ENCODE data around the gene C14orf132.
"Not testable (repeated sequence)": the region's sequence is repeated elsewhere in the genome, so short reads cannot be mapped to it uniquely, and the experiment has no call there.

Gene C14orf132

GRCh38 chr14:96038920-96039632, at the start of gene C14orf132:
TSS of gene C14orf132 (plus strand) at chr14:96039362. CDS start at chr14:96039501, 139 bp downstream.
- peak; percentile 48 for DNase-seq

DNA sequence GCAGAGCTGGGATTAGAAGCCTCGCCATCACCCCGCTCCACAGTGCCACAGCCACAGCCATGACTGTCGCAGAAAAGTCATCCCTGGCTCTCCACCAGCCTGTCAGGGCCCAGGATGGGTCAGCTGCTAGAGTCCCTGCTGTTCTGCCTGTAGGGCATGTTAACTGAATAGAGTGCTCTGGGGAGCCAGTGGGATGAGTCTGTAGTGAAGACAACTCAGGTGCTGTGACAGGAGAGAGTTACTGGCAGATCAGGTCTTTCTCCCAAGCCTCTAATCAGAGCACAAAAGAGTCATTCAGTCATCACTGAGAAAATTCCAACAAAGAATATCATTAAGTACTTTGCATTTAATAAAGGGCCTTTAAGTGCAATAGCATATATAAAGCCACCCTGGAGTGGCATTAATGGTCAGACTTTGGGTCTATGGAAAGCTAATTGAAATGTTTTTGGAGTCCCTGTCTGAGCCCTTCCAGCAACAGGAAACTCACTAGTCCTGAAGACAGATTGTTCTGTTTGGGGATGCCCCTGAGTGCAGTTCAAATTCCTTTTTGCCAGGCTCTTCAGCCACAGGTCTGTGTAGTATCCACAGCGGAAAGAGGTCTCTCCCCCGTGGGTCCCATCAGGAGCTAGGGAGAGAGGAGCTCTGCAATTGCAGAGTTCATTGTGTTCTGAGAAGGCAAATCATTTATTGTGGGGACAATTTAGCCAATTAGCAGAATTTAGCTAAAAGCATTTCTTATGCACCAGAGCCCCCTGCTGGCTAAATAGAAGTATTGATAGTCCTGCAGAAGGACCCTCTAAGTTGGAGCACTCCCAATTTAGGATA, 45.2 kb upstream of the C14orf132 start:
- peak; percentile 53 for DNase-seq

- DNase-seq: no peak
Measured at GRCh38 chr14:95994593-95994928, 44.6 kb upstream of the C14orf132 start.

DNA sequence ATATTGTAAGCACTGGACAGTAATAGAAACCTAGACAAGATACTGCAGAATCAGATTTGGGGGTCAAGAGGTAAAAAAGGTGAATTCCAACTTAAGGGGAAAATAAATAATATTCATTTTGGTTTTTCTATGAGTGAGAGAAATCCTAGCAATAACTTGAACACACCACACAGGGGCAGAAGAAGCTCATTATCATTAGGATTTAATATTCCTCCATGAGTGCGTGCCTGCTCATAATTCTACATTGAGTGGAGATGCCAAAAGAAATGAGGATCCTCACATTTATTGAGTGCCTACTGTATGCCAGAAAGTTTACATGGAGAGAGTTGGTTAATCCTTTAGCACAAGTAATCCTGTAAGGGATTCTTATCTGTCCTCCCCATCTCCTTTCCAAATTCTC, 40.5 kb upstream of the C14orf132 start:
- DNase-seq: peak; percentile 43

GRCh38 chr14:96001866-96002497, 37.2 kb upstream of the C14orf132 start:
- DNase-seq: peak; percentile 28

DNA sequence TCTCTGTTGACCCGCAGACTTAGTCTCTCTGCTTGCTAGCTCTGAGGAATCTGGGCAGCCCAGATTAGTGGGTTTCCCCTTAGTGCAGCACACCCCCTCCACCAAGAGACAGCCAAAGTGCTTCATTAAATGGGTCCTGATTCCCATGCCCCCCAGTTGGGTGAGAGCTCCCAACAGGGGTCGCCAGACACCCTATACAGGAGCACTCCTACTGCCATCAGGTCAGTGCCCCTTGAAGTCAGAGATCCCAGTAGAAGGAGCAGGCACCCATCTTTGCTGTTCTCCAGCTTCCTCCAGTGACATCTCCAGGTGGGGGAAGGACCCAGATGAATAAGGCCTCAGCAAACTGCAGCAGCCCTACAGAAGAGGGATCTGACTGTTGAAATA, 36.7 kb upstream of the C14orf132 start:
- no peak for DNase-seq

DNA sequence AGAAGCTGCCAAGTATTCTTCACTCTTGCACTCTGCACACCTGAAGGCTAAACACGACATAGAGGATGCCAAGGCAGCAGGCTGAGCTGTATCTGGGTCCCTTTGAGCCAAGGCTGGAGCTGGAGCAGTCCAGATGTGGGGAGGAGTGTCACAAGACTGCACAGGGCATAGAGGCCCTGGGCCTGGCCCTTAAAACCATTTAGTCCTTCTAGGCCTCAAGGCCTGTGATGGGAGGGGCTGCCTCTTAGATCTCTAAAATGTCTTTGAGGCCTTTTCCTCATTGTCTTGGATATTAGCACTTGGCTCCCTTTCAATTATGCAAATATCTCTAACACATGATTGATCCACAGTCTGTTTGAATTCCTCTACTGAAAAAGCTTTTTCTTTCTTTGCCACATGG, 28.0 kb upstream of the C14orf132 start:
- DNase-seq: no peak

DNA sequence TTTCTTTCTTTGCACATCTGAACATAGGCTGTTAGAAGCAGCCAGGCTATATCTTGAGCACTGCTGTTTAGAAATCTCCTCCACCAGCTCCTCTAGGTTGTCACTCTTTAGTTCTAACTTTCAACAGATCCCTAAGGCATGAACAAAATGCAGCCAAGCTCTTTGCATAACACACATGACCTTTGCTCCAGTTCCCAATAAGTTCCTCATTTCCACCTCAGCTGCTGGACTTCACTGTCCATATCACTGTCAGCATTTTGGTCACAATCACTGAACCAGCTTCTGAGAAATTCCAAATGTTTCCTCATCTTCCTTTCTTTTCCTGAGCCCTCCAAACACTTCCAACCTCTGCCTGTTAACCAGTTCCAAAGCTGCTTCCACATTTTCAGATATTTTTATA, 27.6 kb upstream of the C14orf132 start:
- DNase-seq: no peak

DNA sequence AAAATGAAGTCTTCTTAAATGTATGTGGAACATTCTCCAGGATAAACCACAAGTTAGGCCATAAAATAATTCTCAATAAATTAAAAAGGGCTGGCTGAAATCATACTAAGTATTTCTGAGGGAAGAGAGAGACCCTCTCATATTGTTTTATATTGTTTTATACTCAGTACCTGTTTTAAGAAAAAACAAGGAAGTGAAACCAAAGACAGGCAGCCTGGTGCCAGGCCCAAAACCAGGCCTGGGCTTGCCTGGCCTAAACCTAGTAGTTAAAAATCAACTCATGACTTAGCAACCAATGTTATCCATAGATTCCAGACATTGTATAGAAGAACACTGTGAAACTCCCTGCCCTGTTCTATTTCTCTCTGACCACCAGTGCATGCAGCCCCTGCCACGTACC, 26.4 kb upstream of the C14orf132 start:
- DNase-seq: not testable (repeated sequence)

DNA sequence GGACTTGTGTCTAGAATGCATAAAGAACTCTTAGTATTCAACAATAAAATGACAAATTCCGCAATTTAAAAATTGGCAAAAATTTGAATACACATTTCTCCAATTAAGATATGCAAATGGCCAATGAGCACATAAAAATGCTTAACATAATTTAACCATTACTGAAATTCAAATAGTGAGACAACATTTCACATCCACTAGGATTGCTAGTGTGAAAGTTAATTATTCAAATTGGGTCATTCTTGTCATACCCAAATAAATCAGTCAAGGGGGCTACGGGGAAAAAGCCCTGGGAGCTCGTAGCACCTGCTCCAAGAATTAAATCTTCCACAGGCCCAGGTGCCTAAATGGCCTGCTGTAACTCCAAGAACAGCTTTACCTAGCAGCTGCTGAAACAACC, 25.0 kb upstream of the C14orf132 start:
- no peak for DNase-seq

- DNase-seq: no peak
Measured at GRCh38 chr14:96016501-96017160, 22.5 kb upstream of the C14orf132 start.

GRCh38 chr14:96017882-96018281, 21.3 kb upstream of the C14orf132 start:
- no peak for DNase-seq

DNA sequence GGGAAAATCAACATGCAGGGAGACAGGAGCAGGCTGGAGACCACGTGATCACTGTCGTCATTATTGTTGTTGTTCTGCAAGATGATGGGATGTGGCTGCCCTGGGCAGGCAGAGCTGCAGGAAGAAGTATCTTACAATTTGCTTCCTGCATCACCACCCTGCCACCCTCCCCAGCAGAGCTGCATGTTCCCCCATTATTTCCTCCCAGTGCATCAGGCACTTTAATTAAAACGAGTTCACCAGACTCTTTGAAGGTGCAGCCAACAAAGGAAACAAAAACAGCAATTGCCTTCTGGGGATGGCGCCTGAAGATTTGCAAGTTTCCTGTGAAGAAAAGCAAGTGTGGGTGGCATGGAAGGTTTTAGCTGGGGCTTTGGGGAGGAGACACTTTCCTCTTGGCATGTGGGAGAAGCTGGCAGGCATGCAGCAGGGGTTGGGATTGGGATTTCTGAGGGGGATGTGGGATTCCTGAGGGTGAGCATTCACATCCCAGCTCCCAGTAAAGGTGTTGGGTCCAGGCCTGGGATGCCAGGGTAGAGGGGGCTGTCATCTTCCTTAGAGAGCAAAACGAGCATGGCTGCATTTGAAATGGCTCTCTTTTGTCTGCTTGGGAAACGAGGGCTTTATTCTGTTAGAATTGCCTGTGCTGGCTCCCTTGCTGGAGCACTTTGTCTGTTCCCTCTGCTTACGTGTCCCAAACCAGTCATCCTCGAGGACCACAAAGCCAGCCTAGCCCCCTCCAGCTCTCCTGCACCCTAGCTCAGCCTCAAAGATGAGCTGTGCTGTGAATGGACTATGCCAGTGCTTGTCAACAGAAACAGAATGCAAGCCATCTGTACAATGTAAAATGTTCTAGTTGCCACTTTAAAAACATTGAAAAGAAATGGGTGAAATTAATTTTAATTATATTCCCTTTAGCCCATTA, 11.5 kb upstream of the C14orf132 start:
- DNase-seq: no peak

DNA sequence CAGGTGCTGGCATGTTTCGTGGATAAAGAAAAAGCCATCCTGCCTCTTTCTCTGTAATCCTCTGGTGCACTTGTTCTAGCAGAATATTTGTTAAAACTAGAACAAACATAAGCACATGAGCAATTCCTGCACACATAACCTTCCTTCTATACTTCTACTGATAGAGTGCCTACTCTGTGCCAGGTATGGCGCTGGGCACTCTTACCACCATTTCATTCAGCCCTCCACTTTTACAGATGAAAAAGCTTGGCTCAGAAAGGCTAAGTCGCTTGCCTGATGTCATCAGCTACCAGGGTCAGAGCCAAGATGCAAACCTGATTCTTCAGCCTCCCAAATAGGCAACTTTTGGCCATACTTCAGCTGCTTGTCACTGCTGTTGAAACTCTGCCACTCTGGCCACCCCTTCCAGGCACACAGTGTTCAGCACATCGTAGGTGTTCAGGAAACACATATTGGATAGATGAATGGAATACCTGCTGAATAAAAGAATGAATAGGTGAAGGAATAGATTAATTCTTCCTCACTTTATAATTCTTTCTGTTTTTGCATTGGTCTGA, 10.0 kb upstream of the C14orf132 start:
- DNase-seq: no peak

DNA sequence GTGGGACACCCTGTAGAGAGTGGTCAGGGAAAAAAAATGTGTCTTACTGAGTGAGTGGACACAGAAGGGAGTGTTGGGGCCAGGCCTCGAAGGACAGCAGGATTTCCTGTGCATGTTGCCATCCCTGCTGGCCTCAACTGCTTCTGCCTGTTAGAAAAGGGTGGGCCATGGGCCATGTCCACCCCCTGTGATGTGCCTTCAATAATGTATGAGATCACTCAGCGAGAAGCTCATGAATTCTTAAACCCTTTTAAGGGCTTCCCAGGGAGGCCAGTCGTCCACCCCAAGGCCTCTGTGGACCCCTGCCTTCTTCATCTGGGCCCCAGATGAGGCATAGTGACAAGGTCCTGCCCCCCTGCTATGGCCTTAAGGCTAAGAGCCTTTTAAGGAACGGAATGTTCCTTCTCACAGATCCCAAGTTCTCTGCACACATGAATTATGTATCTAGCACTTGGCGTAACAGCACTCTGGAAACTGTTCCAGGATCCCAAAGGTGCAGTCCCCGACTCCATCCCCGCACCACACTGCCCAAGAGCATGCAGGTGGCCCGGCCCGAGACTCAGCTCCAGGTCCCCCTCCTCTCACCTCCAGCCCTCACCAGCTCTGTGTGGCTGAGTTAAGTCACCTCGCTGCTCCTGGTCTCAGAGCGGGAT, 8.9 kb upstream of the C14orf132 start:
- DNase-seq: no peak

DNA sequence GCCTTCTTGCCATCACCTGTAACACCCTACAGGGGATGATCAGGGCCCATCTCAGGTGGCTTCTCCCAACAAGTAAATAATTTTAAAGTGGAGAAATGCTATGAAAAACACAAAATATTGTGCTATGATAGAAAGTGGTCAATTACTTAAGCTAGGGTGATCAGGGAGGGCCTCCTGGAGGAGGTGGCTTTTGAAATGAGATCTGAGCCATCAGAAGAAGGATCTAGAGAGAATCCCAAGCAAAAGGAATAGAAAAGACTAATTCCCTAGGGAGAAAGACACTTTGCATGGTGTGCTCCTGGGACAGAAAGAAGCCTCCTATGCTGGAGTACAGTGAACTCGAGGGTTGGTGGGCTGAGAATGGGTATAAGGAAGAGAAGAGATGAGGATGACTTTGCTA, 7.5 kb upstream of the C14orf132 start:
- no peak for DNase-seq

DNA sequence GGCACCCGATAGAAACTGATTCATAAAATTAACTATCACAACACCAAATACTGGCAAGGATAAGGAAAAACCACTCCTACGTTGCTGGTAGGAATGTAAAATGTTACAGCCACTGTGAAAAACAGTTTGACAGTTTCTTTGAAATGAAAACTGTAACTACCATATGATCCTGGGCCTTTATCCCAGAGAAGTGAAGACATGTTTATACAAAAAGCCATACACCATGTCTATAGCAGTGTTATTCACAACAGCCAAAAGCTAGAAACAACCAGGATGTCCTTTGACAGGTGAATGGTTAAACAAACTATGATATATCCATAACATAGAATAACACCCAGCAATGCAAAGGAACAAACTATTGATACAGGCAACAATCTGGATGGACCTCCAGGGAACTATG, 3.7 kb upstream of the C14orf132 start:
- DNase-seq: no peak

GRCh38 chr14:96037891-96038557, 1.1 kb upstream of the C14orf132 start:
- DNase-seq: no peak

- DNase-seq: no peak
Measured at GRCh38 chr14:96038558-96038919, 623 bp upstream of the C14orf132 start.

DNA sequence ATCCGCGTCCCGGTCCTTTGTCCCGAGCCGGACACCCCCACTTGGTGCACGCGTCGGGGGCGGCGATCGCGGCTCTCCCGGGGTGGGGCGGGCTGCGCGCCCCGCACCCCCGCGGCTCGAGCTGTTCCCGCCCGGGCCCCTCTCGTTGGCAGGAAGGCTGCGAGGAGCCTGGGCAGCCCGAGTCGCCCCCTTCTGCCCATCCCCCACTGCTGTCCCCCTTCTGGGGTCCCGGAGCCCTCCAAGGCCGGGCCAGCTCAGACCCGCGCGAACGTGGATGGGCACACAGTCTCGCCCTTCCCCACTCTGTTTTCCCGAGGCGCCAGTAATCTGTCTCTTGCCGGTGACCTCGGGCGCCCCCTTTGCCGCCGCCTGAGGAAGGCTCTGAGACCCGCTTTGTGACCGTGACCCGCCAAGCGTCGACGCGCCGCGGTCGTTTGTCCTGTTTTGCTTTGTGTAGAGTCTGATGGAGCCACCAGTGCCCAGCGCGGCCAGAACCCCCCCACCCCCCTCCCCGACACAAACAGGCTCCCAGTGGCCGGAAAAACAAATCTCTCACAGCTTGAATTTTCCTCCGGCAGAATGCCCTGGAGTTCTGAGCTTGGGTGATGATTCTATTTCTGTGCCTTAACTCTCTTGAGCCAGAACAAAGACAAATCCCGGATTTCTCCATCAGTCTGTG, 610 bp downstream of the C14orf132 start:
- DNase-seq: peak; percentile 16

Data from fibroblast of upper back skin (primary cell).